AG04449 (cell line): ENCODE data around the gene NEK11.

Source experiments
- CTCF ChIA-PET: fragments of 350-600 bp; formaldehyde crosslinking; extraction: SDS; loops from one replicate; lab custom pipeline; 2021; ENCODE audit warnings: antibody characterized with exemption; lab: Yijun Ruan, JAX
- POLR2A ChIA-PET: fragments of 400-600, 350-600 bp; formaldehyde crosslinking; extraction: SDS; loops from one replicate; lab custom pipeline; 2020; ENCODE audit warnings: antibody characterized with exemption, inconsistent platforms; lab: Yijun Ruan, JAX
- DNase-seq: peaks from one replicate; pipeline ENCODE4 v3.0.0-alpha.2; 2010; ENCODE audit warnings: low read depth, low spot score
- H3K4me3 ChIP-seq: 2 replicates; pipeline ENCODE4 v1.5.1; 2011; ENCODE audit warnings: low read depth, mild to moderate bottlenecking, control low read depth, low read length
- TF ChIP-seq, protein P1 (sequence below): IDR thresholded peaks from one replicate; pipeline ENCODE4 v1.5.1; 2011; ENCODE audit warnings: mild to moderate bottlenecking, moderate library complexity, low read length, control low read depth, inconsistent platforms; ENCODE audit not compliant: insufficient read depth; ENCODE audit errors: missing control alignments

The NEK11 gene

DNA sequence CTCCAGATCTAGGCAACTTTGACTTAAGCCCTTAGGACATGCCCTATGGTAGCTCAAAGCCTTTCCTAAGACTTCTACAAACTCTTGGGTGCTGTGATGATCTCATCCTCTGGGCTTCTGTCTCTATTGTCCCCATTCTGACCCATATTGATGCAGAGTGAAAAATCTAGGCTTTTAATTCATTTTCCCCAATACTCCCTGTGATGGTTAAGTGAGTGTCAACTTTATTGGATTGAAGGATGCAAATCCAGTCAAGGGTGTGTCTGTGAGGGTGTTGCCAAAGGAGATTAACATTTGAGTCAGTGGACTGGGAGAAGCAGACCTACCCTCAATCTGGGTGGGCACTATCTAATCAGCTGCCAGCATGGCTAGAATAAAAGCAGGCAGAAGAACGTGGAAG lies 257.6 kb downstream of the NEK11 start:
- no peak overlapping the region for H3K4me3 ChIP-seq
- no peak for DNase-seq
- CTCF ChIA-PET: no interaction called here
- TF ChIP-seq, protein P1, sequence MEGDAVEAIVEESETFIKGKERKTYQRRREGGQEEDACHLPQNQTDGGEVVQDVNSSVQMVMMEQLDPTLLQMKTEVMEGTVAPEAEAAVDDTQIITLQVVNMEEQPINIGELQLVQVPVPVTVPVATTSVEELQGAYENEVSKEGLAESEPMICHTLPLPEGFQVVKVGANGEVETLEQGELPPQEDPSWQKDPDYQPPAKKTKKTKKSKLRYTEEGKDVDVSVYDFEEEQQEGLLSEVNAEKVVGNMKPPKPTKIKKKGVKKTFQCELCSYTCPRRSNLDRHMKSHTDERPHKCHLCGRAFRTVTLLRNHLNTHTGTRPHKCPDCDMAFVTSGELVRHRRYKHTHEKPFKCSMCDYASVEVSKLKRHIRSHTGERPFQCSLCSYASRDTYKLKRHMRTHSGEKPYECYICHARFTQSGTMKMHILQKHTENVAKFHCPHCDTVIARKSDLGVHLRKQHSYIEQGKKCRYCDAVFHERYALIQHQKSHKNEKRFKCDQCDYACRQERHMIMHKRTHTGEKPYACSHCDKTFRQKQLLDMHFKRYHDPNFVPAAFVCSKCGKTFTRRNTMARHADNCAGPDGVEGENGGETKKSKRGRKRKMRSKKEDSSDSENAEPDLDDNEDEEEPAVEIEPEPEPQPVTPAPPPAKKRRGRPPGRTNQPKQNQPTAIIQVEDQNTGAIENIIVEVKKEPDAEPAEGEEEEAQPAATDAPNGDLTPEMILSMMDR: no peak
- POLR2A ChIA-PET: no interaction called here

DNA sequence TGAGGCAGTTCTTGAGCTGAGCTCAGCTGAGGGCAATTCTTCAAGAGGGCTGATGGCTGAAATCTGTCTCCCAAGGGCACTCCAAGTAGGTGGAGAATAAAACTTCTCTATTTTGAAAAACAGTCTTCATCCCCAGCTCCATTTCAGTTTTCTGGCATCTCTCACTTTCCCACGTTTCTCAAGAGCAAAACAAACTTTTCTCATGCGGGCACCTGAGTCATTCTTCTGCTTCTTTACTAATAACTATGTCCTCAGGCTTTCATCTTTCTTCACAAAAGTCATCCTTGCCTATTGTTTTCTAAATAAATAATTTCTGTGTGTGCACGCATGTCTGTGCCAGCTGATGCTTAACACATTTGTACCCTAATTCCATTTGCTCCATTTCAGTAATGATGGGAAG lies 258.8 kb downstream of the NEK11 start:
- POLR2A ChIA-PET: no interaction called here
- DNase-seq: no peak
- TF ChIP-seq, protein P1: no peak
- H3K4me3 ChIP-seq: no peak overlapping the region
- CTCF ChIA-PET: no interaction called here

DNA sequence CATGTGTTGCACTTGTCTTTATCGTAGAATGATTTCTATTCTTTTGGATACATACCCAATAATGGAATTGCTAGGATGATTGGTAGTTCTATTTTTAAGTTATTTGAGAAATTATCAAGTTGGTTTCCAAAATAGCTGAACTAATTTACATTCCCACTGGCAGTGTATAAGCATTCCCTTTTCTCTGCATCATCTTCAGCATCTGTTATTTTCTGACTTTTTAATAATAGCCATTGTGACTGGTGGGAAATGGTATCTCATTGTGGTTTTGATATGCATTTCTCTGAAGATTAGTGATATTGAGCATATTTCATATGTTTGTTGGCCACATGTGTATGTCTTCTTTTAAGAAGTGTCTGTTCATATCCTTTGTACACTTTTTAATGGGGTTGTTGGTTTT lies 273.2 kb downstream of the NEK11 start:
- DNase-seq: no peak
- ChIA-PET POLR2A (no interaction called here), CTCF (no interaction called here)
- TF ChIP-seq, protein P1: no peak
- no peak overlapping the region for H3K4me3 ChIP-seq

DNA sequence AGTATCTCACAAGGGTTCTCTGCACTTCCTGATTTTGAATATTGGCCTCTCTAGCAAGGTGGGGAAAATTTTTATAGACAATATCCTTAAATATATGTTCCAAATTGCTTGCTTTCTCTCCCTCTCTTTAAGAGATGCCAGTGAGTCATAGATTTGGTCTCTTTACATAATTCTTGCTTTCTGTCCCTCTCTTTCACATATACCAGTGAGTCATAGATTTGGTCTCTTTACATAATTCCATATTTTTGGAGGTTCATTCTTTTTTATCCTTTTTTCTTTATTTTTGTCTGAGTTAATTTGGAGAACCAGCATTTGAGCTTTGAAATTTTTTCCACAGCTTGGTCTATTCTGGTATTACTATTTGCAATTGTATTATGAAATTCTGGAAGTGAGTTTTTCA lies 277.2 kb downstream of the NEK11 start:
- H3K4me3 ChIP-seq: no peak overlapping the region
- POLR2A ChIA-PET: no interaction called here
- CTCF ChIA-PET: no interaction called here
- DNase-seq: no peak
- TF ChIP-seq, protein P1: no peak

DNA sequence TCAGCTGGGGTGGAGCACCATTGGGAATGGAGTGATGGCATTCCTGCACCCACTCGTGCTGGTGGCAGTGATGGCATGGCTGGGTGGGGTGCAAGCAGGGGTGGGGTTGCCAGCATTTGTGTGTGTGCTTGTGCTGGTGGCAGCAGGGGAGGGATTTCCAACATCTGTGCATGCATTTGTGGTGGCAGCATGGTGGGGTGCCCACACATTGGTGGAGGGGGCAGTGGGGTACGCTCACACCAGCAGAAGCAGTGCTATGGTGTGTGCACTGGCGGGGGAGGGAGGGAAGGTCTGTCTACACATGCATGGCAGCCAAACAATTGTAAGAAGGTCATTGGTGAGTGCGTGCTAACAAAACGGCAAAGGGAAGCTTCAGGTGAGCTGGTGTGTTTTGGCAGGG lies 278.2 kb downstream of the NEK11 start:
- ChIA-PET CTCF (no interaction called here), POLR2A (no interaction called here)
- no peak for DNase-seq
- H3K4me3 ChIP-seq: no peak overlapping the region
- TF ChIP-seq, protein P1: no peak

DNA sequence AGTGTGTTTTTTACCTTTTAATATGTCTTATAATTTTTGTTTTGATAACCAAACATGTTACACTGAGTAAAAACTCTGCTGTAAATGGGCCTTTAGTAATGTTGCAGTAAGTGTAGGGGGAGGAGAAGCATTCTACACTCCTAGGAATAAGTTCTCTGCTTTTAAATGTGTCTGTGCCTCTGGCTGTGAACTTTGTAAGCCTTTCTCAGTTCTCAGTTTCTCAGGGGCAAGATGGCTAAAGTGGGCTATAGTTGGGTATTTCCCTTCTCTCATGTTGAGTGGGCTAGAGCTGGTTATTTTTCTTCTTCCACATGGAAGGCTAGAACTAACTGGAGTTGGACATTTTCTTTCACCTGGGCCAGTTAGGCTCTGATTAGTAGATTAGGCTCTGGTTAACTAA lies 279.6 kb downstream of the NEK11 start:
- CTCF ChIA-PET: no interaction called here
- H3K4me3 ChIP-seq: no peak overlapping the region
- no peak for DNase-seq
- TF ChIP-seq, protein P1: no peak
- POLR2A ChIA-PET: no interaction called here
